Hematopoietic multipotent progenitor cell treated with erythropoietin and hydrocortisone succinate and interleukin-3 and kit ligand, for 6 days (in vitro differentiated cells): ENCODE results near the gene NDUFV1.
"Not testable (repeated sequence)": the region's sequence is repeated elsewhere in the genome, so short reads cannot be mapped to it uniquely, and the experiment has no call there.

Experiments
- DNase-seq: peaks from one replicate; pipeline ENCODE4 v3.0.0-alpha.2; 2015

The NDUFV1 gene

DNA sequence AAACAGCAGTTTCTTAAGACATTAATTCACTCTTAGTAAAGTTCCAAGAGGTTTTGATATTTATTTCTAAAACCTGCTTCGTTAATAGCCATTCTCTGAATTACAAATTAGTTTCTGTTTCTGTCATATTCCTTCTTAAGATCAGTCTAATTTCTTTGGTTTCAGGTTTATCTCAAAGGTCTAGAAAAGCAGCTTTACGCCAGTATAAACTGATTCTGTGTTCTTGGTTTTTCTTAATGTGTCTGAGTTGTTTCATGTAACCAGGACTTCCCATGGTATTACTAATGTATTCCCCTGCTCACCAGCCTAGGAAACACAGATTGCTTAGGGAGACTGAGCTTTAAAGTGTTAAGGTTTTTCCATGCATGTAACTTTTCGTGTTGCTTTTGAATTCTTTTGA lies 50.6 kb downstream of the NDUFV1 start:
- DNase-seq = no peak

DNA sequence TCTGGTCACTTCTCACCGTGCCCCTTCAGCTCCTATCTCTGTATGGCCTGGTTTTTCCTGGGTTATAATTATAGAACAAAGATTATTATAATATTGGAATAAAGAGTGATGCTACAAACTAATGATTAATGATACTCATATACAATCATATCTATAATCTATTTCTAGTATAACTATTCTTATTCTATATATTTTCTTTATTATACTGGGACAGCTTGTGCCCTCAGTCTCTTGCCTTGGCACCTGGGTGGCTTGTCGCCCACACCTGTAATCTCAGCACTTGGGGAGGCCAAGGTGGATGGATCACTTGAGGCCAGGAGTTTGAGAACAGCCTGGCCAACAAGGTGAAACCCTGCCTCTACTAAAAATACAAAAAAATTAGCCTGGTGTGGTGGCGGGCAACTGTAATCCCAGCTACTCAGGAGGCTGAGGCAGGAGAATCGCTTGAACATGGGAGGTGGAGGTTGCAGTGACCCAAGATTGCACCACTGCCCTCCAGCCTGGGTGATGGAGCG lies 53.0 kb downstream of the NDUFV1 start:
- not testable (repeated sequence) for DNase-seq

DNA sequence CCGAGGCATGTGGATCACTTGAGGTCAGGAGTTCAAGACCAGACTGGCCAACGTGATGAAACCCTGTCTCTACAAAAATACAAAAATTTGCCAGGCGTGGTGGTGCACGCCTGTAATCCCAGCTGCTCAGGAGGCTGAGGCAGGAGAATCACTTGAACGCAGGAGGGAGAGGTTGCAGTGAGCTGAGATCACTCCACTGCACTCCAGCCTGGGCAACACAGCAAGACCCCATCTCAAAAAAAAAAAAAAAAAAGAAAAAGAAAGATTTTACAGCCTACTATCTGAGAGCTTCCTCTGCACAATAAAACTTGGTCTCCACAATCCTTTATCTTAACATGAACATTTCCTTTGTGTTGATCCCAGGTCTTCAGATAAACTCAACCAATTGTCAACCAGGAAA lies 54.0 kb downstream of the NDUFV1 start:
- DNase-seq = not testable (repeated sequence)
